Amniotic stem cell (primary cell): ENCODE results near the gene RP2.
A peak's percentile ranks its signal among the peaks of the same experiment; 100 is the strongest.

Experiments
- DNase-seq: peaks from one replicate; lab custom pipeline; 2025; lab: John Stamatoyannopoulos, UW

Gene RP2

DNA sequence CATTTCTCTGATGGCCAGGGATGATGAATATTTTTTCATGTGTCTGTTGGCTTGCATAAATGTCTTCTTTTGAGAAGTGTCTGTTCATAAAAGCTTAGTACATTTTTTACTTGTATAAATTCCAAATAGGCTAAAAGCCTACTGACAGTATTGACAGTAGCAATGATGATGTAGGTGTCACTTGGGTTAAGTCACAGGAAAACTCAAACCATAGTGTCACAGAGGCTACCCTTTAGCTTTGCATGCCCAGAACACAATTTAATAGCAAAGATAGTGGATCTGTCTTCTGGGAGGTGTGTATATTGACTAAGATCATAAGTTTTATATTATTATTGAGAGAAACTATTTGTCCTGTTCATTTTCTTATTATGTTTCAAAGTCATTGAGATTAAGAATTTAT, 8.1 kb downstream of the RP2 start:
- DNase-seq: no peak

DNA sequence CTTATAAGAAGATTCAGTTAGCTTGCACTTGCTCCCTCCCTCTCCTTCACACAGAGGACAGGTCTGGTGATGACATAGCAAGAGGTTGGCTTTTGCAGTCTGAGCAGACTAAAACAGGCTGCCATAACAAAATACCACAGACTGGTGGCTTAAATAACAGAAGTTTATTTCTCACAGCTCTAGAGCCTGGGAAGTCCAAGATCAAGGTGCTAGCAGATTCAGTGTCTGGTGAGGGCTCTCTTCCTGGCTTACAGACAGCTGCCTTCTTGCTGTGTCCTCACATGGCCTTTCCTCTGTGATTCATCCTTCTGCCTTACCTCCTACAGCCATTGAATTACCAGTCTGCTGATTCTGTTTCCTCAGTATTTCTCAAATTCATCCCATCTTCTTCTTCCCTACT, 13.1 kb downstream of the RP2 start:
- no peak for DNase-seq

DNA sequence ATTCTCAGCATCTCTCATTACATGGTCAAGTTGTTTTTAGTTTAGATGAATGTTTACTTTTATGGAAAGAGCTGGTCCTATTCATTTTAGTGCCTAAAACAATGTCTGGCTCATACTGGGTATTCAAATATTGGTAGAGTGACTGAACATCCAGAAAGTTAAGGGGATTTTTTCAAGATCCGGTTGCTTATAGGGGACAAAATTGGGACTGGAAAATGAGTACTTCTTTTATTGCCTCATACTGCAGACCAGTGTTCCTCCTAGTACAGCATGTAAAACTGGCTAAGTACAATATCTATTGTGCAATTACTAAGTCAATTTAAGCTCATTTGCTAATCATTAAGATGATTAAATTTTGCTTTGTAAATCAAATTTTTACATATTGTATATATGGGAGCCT, 13.9 kb downstream of the RP2 start:
- no peak for DNase-seq

DNA sequence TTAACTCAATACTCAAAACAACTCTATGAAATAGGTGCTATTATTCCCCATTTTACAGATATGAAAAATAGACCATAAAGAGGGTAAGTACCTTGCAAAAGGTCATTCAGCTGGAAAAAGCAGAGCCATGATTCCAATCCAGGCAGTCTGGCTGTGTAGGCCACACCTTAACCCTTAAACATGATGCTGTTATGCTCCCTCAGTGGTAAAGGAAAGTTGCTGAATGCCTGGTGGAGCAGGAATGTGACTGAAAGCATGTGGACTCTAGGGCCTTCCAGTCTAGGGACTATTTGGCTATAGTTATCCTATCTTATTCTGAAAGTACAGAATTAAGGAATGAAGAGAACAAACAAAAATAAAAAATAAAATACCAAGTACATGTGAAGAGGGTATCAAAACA, 19.6 kb downstream of the RP2 start:
- no peak for DNase-seq

DNA sequence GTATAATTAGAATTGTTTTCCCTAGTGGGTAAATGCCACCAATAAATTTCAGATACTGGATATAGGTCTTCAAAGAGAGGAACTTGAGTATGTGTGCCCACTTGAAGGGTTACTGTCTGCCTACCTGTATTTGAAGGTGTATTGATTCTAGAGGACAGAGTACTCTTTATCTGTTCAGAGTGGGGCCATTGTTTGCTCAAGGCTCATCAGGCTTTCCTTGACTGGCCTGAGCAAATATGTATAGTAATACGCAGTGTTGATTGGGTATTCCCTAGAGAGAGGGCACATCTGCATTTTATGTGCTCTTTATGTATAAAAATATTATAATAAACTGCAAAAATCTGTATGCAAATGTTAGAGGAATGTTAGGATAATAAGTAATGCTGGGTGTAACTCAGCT, 23.7 kb downstream of the RP2 start:
- no peak for DNase-seq

DNA sequence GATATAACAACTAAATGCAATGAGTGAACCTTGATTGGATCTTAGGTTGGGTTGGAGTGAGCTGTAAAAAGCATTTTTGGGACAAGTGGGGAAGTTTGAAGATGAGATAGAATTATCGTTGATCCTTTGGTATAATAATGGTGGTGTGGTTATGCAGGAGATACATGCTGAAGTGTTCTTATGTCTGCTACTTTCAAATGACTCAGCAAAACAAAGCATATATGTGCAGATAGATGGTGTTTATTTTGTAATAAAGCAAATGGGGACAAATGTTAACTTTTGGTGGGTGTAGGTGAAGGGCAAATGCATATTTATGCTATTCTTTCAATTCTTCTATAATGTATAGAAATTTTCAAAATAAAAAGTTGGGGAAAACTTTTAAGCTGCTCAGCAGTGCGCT, 26.2 kb downstream of the RP2 start:
- DNase-seq: no peak

DNA sequence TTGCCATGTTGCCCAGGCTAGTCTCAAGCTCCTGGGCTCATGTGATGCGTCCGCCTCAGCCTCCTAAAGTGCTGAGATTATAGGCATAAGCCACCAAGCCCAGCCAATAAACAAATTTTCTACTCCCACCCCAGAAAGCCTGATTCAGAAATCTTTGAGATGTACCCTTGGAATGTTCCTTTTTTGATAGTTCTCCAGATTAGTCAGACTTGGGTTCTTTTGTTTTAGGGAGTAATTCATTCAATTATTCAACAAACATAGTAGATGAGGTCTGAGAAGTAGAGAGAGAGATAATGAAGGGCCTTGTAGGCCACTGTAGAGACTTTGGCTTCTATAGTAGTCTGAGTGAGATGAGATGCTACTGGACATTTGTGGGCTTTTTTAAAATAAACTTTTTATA, 27.8 kb downstream of the RP2 start:
- no peak for DNase-seq

DNA sequence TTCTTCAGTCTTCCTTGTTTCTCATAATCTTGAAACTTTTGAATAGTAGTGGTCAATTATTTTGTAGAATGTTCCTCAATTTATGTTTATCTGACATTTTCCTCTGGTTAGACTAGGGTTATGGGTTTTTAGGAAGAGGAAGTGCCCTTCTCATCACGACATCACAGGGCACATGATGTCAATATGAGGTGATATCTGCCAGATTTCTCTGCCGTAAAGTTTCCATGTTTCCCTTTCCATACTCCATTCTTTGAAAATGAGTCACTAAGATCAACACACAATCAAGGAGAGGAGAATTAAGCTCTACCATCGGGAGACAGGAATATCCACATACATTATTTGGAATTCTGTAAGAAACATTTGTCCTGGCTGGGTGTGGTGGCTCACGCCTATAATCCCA, 28.4 kb downstream of the RP2 start:
- DNase-seq: peak; percentile 4

DNA sequence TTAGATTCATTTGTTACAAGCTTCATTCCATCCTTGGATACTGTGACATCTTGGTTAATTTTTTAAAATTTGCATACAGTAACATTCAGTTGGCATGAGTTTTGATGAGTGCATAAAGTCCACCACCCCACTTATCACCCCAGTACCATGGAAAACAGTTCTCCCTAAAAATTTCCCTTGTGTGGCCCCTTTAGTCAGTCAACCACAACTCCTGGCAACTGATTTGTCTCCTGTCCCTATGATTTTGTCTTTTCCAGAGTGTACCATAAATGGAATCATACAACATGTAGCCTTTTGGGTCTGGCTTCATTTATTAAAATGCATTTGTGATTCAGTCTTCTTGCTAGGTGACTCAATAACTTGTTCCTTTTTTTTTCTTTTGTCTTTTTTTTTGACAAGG, 29.9 kb downstream of the RP2 start:
- no peak for DNase-seq

DNA sequence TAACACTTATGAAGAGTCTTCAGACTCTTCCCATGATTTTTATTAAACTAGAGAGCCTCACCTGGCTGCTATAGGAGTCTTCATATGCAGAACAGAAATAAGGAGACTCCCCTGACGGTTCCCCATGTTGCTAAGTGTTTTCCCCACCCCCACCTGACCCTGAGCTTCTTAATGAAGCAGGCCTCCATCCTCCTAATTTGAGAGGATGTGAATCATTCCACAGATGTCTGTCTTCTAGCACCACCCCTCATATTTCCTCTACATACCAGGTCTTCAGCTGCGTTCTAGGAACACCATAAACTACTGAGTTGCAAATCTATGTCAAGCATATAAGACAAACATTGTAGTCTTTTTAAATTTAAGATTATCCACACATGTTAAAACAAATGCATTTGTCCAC, 36.9 kb downstream of the RP2 start:
- no peak for DNase-seq

DNA sequence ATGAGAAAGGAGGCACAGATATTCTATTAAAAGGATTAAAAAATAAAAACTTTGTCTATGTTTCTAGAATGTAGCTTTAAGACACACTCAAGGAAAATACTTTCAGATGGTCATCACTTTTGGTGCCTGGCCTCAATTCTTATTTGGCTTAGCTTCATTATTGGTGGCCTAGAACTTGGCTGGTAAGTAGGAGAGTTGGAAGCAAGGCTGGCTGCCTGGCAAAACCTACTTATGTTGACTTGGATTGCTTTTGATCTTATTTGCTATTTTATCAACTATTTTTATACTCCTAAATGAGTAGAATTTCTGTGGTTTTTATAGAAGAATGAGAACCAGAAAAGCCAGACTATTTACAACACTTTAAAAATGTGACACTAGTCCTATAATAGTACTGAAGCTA, 40.1 kb downstream of the RP2 start:
- no peak for DNase-seq

DNA sequence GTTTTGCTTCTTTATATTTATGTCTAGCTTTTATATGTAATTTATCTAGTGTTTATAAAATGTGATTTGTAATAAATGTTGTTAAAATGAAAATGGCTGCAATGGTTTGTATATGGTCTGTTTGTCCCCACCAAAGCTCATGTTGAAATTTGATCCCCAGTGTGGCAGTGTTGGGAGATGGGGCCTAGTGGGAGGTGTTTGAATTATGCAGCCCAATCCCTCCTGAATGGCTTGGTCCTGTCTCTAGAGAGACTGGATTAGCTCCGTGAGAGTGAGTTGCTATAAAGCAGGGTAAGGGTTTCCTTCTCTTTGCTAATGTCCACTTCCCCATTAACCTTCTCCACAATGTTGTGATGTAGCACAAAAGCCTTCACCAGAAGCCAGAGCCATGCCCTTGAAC, 45.4 kb downstream of the RP2 start:
- no peak for DNase-seq

DNA sequence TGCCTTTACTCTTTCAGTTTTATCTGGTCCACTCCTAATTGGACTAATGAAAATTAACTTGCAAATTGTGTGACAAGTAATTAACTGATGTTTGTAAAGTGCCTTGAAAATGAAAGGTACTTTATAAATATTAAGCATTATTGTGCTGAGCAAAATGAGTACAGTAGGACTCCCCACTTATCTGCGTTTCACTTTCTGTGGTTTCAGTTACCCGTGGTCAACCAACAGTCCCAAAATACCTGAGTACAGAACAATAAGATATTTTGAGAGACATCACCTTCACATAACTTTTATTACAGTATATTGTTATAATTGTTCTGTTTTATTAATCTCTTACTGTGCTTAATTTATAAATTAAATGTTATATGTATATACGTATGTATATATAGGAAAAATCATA, 48.0 kb downstream of the RP2 start:
- DNase-seq: no peak

DNA sequence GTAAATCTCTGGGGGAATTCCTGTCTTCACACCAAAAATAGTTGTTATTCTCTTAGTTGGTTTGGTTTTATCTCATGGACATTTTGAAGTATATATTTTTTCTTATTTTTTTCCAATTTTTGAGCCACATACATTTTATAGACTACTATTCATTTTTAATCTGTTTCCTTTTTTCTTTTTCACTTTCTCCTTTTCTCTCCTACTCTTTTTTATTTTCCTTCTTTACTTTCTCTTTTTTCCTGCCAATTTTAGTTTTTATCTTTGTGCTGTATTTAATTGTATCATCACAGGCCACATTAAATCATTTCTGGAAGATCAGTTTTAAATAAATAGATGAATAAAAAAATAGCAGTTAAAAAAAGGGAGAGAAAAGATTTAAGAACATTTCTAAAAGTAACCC, 61.4 kb downstream of the RP2 start:
- no peak for DNase-seq

DNA sequence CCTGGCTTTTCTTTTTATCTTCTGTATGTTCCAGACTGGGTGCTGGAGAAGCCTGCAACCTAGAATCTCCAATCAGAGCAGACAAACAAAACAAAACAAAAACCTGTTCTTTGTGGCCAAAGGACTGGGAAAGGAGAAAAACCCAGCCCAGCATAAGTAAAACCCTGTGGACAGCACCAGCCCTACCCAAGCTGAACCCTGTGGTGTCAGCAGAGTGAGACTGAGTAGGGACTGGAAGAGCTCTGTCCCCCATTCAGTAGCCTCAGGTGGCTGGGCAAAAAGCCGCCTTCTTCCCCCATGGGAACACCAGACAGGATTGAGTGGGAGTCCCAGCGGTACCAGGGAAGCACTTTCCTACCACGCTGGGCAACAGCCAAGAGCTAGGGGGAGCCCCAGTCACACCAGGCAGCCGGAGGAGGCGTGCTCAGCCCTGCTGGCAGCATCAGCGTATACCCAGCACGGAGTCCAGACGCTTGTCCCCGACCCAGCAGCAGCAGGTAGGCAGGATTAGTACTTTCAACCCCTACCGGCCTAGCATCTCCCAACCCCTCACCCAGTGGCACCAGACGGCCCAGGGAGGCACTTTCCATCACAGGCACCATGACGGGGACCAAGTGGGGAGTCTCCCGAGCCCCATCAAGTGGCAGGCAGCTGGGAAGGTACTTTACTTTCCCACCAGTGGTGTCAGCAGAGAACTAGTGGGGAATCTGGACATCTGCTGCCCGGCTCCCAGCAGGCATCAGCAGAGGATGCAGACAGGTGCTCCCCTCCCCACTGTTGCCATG, 66.8 kb downstream of the RP2 start:
- peak; percentile 44 for DNase-seq

DNA sequence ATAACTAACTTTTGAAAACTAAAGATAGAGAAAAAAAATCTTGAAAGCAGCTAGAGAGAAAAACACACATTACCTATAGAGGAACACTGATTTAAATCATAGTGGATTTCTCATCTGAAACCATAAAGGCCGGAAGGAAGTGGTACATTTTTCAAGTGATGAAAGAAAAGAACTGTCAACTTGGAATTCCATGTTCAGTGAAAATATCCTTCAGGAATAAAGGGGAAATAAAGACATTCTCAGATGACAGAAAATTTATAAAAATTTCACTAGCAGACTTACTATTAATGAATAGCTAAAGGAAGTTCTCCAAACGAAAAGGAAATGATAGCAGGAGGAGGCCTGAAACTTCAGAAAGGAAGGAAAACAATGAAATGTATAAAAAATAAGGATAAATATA, 67.8 kb downstream of the RP2 start:
- no peak for DNase-seq

DNA sequence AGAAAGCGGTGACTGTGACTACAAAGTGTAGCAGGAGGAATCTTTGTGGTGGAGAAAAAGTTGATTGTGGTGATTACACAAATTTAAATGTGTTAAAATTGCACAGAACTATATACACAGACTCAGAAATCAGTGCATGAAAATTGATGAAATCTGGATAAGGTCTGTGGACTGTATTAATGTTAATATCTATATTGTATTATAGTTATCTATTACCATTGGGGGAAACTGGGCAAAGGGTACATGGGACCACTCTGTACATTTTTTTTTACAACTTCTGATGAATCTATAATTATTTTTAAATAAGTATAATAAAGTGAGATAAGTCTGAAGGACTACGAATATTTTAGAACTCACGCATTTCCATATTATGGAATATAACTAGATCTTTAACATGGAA, 73.6 kb downstream of the RP2 start:
- DNase-seq: no peak

DNA sequence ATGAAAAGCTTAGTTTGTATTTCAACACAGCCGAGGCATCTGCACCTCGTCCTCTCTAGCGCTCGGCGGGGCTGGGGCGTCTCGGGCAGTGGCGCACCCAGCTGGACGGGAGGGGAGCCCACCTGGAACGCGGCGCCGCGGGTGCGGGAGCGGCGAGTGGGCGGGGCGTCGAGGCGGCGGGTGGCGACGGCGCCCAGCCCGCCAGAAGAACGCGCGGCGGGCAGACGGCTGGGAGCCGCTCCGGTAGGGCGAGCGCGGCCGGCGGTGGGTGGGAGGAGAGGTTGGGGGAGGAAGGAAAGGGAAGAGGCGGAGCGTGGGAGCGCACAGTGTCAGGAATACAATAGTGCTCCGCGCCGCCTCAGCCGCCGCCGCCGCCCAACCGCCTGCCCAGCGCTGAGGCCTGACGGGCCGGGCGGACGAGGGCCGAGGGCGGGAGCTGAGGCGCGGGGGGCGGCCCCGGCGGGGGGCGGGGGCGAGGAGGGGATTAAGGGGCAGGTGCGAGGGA, 75.3 kb downstream of the RP2 start, which contains the start of gene JADE3:
Gene JADE3 (plus strand): TSS at position 324 of the 505 bp plus-strand sequence. CDS start 72,474 bp downstream, outside the sequence.
- peak; percentile 59 for DNase-seq

DNA sequence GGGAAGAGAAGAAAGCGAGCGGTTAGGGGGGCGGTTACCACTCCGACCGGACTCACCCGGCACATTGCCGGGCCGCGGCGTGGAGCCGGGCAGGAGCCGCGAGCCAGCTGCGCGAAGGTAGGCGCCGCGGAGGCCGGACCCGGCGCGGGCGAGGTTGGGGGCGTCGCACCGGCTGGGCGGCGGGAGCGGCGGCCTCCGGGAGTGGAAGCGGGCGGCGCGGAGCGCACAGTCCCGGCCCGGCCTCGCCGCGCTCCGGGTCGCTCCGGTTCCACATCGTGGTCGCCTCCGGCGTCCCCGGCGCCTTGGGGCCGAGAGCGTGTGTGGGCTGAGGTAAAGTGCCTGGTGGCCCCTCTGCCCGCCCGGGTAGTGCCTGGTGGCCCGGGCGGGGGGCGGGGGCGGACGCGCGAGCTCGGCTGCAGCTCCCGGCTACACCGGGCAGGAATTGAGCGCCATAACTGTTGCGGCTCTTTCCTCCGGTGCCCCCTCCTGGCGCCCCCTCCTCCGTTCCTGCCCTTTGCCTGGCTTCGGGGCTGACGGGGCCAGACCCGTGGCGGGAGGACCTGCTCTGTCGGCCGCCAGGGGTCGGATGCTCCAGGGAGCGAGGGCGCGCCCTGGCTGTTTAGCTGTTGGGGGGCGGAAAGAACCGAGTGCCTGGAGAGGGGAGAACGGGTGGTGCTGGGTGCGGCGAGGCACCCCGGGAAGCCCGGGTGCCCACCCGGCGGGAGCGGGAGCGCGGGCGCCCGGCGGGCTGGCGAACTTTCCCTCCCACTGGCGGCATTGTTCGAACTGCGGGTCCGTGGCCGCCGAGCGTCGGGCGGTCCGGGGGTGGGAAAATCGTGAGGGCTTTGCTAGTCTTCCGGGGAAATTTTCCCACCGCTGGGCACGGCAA, 76.0 kb downstream of the RP2 start:
- DNase-seq: no peak

DNA sequence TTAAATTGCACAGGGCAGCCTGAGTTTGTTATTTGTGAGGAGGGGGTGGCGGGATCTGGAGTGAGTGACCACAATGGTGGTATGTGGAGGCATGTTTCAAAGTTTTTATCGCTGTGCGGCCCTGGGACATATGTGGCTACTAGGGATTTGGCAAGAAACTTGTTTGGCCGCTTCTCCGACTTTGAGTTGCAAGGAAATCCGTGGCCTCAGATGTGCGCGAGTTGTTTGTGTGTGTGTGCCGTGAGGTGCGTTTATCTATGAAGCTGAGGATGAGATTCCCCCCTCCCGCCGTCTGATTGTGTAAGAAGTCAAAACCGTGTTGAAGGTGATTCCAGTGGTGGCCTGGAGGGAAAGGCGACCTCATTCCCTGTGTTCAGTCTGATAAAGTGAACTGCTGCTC, 76.8 kb downstream of the RP2 start:
- DNase-seq: no peak

DNA sequence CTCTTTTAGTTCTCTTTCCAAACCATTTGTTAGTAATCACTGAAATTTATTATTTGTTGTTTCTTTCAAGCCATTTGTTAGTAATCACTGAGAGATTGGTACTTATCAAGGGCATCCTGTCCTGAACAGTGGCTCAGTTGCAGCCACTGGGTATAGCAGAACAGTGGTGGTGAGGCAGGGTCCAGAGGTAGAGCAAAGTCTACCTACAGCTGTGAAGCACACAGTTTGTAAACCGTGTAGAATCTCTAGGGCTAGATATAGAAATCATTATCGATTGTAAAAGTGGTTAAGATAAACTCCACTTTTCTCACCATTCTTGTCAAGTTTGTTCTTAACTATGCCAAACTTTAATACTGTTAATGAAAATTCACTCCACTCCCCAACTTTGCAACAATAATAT, 79.4 kb downstream of the RP2 start:
- no peak for DNase-seq

DNA sequence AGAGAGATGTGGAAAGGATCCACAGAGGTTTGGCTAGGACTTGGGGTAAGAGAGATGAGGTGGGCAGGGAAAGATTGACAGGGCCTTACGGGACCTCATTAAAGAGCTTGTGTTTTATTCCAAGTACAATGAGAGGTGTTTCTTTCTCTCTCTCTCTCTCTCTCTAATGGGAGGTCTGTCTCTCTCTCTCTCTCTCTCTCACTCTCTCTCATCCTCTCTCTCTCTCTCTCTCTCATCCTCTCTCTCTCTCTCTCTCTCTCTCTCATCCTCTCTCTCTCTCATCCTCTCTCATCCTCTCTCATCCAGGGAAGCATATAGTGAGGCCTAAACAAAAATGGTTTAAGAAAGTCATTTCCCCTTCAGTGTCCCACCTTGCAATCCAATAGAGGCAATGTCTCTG, 80.8 kb downstream of the RP2 start:
- no peak for DNase-seq

DNA sequence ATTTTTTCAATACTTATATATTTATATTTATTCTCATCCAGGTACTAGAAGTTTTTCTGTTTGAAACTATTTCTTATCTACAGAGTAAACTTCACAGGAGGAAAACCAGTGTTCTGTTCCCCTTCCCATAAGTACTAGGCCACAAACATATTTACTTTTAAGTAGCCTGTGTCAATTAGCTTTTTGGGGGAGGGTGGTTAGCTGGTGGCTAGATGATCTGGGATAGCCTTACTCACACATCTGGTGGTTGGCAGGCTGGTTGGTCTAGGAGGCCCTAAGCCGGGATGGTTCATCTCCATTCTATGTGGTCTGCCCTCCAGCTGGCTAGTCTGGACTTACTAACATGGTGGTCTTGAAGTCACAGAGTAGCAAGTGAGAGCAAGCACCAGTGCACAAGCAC, 81.6 kb downstream of the RP2 start:
- no peak for DNase-seq
